ENCODE data around the gene APOL2. TPM values are rescaled to one million over a fixed set of nuclear protein-coding genes. Genes with fewer than 3 reads are reported as not detected.

APOL2 gene
- 37.2 and 38.8 TPM in 2 replicates for total RNA-seq

GRCh38 chr22:36239401-36240171, at the start of gene APOL2:
APOL2 (minus strand) TSS chr22:36239527; CDS start chr22:36233162, 6,365 bp downstream.

GRCh38 chr22:36252754-36253522, 13.6 kb upstream of the APOL2 start, which contains the start of gene APOL1:
APOL1 (plus strand) TSS chr22:36253133; CDS start chr22:36254956, 1,823 bp downstream.

GRCh38 chr22:36201630-36202319, 37.6 kb downstream of the APOL2 start, which contains the start of gene APOL4:
APOL4 (minus strand) TSS chr22:36201809; CDS start chr22:36201734, 75 bp downstream.

Small RNA genes lying within 50 kb of the gene (small RNA-seq; reads per million reads assigned to genes)
- gene MIR6819, result not detected

Other genes with a start within 250 kb of the APOL2 start
- 167 and 186 TPM in 2 replicates for gene RBFOX2, start 210.7 kb downstream of the APOL2 start, total RNA-seq
- 47.7 and 58.8 TPM in 2 replicates for gene APOL3, start 78.8 kb downstream of the APOL2 start, total RNA-seq
- gene APOL4, start 37.7 kb downstream of the APOL2 start, total RNA-seq, result 0.57 and 1.6 TPM in 2 replicates
- 3.3 and 3.6 TPM in 2 replicates for gene APOL1, start 13.6 kb upstream of the APOL2 start, total RNA-seq
- gene MYH9, start 148.4 kb upstream of the APOL2 start, total RNA-seq, result 1,027 and 1,261 TPM in 2 replicates
- gene TXN2, start 242.1 kb upstream of the APOL2 start, total RNA-seq, result 23.1 and 28.4 TPM in 2 replicates

All from vein endothelial cell (primary cell).